ENCODE results near the gene CHST8.

DNA sequence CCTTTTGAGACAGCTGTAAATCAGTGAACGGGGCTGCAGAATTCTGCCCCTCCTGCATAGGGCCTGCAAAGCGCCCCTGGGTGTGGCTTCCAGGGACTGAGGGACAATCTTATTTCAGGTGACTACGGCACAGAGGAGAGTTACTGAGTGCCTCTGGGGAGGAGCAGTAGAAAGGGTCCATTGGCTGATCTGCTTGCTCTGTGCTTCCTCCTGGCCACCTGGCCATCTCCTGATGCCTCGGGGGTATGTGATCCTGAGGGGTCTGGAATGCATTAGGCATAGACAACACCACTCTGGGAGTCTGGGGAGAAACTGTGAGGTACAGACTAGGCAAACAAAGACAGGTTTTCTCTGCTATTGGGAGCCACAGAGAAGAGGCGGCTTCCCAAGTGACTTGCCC lies 177.7 kb downstream of the CHST8 start:
- no peak for TF ChIP-seq GATA2 (CRISPR knock-in tag; IDR thresholded peaks at IDR 0.05)
- TF ChIP-seq REST (IDR thresholded peaks at IDR 0.05; ENCODE audit: low read depth, low read length): no peak
- TF ChIP-seq, protein P1, sequence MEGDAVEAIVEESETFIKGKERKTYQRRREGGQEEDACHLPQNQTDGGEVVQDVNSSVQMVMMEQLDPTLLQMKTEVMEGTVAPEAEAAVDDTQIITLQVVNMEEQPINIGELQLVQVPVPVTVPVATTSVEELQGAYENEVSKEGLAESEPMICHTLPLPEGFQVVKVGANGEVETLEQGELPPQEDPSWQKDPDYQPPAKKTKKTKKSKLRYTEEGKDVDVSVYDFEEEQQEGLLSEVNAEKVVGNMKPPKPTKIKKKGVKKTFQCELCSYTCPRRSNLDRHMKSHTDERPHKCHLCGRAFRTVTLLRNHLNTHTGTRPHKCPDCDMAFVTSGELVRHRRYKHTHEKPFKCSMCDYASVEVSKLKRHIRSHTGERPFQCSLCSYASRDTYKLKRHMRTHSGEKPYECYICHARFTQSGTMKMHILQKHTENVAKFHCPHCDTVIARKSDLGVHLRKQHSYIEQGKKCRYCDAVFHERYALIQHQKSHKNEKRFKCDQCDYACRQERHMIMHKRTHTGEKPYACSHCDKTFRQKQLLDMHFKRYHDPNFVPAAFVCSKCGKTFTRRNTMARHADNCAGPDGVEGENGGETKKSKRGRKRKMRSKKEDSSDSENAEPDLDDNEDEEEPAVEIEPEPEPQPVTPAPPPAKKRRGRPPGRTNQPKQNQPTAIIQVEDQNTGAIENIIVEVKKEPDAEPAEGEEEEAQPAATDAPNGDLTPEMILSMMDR (IDR thresholded peaks at IDR 0.05): no peak
- TF ChIP-seq POLR2AphosphoS5 (IDR thresholded peaks at IDR 0.05; ENCODE audit: low read depth, low read length): no peak
- 0 out of 2 replicates have a peak, but pooled peaks have one; percentile 7 for TF ChIP-seq MXI1 (IDR thresholded peaks at IDR 0.05; ENCODE audit: low read depth, low read length)
- TF ChIP-seq GABPA (IDR thresholded peaks at IDR 0.05; ENCODE audit: low read depth): no peak
- TF ChIP-seq SMC3 (IDR thresholded peaks at IDR 0.05; ENCODE audit: low read depth, low read length): no peak
- TF ChIP-seq EZH2phosphoT487 (IDR thresholded peaks at IDR 0.05; ENCODE audit: borderline replicate concordance, low read depth): no peak
- TF ChIP-seq MEF2A (IDR thresholded peaks at IDR 0.05; ENCODE audit: borderline replicate concordance, low read depth): no peak
- TF ChIP-seq JUND (IDR thresholded peaks at IDR 0.05): no peak

Data from SK-N-SH (cell line).